Measurements from ENCODE around the gene AGXT.

The AGXT gene

GRCh38 chr2:240861547-240861946, 7.1 kb upstream of the AGXT start:
- TF ChIP-seq ZC3H10 (CRISPR knock-in tag; IDR thresholded peaks at IDR 0.05): no peak
- TF ChIP-seq ZNF70 (CRISPR knock-in tag; IDR thresholded peaks at IDR 0.05): no peak
- no peak for TF ChIP-seq CSDC2 (CRISPR knock-in tag; IDR thresholded peaks at IDR 0.05)
- no peak for TF ChIP-seq PPARA (CRISPR knock-in tag; IDR thresholded peaks at IDR 0.05; ENCODE audit: borderline replicate concordance)
- TF ChIP-seq ARNTL (CRISPR knock-in tag; IDR thresholded peaks at IDR 0.05; ENCODE audit: borderline replicate concordance, low read depth): no peak
- no peak for TF ChIP-seq ZNF8 (CRISPR knock-in tag; IDR thresholded peaks at IDR 0.05)
- no peak for TF ChIP-seq ISL1 (CRISPR knock-in tag; IDR thresholded peaks at IDR 0.05)
- TF ChIP-seq ZNF565 (CRISPR knock-in tag; conservative IDR thresholded peaks at IDR 0.05; ENCODE audit: low read depth): no peak
- no peak for TF ChIP-seq SNAI2 (CRISPR knock-in tag; IDR thresholded peaks at IDR 0.05)
- TF ChIP-seq, protein P1, sequence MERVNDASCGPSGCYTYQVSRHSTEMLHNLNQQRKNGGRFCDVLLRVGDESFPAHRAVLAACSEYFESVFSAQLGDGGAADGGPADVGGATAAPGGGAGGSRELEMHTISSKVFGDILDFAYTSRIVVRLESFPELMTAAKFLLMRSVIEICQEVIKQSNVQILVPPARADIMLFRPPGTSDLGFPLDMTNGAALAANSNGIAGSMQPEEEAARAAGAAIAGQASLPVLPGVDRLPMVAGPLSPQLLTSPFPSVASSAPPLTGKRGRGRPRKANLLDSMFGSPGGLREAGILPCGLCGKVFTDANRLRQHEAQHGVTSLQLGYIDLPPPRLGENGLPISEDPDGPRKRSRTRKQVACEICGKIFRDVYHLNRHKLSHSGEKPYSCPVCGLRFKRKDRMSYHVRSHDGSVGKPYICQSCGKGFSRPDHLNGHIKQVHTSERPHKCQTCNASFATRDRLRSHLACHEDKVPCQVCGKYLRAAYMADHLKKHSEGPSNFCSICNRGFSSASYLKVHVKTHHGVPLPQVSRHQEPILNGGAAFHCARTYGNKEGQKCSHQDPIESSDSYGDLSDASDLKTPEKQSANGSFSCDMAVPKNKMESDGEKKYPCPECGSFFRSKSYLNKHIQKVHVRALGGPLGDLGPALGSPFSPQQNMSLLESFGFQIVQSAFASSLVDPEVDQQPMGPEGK (CRISPR knock-in tag; IDR thresholded peaks at IDR 0.05; ENCODE audit: borderline replicate concordance): no peak
- no peak for ATAC-seq

DNA sequence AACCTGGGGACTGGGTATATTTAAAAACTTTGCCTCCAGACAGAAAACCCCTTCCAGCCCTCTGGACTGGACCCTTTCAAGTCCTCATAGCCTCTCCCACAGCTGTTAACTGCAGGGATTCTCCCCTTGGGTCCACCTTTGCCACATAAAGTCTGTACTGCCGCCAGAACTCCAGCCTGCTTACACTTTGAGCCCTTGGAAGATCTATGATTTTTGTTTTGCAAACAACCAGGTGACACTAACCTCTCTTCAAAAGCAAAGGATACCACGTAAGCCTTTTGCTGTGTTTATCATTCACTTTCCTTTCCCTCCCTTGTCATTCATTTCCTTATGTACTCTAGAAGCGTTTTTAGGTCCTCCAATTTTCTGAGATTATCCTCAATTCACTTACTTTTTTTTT, 4.1 kb upstream of the AGXT start:
- no peak for ATAC-seq
- TF ChIP-seq ZNF565 (CRISPR knock-in tag; conservative IDR thresholded peaks at IDR 0.05; ENCODE audit: low read depth) (no peak), RARB (CRISPR knock-in tag; IDR thresholded peaks at IDR 0.05) (no peak), TCF4 (CRISPR knock-in tag; IDR thresholded peaks at IDR 0.05; ENCODE audit: borderline replicate concordance) (no peak), SNAI2 (CRISPR knock-in tag; IDR thresholded peaks at IDR 0.05) (no peak)
- TF ChIP-seq, protein P2, sequence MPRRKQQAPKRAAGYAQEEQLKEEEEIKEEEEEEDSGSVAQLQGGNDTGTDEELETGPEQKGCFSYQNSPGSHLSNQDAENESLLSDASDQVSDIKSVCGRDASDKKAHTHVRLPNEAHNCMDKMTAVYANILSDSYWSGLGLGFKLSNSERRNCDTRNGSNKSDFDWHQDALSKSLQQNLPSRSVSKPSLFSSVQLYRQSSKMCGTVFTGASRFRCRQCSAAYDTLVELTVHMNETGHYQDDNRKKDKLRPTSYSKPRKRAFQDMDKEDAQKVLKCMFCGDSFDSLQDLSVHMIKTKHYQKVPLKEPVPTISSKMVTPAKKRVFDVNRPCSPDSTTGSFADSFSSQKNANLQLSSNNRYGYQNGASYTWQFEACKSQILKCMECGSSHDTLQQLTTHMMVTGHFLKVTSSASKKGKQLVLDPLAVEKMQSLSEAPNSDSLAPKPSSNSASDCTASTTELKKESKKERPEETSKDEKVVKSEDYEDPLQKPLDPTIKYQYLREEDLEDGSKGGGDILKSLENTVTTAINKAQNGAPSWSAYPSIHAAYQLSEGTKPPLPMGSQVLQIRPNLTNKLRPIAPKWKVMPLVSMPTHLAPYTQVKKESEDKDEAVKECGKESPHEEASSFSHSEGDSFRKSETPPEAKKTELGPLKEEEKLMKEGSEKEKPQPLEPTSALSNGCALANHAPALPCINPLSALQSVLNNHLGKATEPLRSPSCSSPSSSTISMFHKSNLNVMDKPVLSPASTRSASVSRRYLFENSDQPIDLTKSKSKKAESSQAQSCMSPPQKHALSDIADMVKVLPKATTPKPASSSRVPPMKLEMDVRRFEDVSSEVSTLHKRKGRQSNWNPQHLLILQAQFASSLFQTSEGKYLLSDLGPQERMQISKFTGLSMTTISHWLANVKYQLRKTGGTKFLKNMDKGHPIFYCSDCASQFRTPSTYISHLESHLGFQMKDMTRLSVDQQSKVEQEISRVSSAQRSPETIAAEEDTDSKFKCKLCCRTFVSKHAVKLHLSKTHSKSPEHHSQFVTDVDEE (CRISPR knock-in tag; IDR thresholded peaks at IDR 0.05): no peak

- ATAC-seq: no peak
Observed at GRCh38 chr2:240865391-240865790, 3.2 kb upstream of the AGXT start.

More at GRCh38 chr2:240865391-240865790, 3.2 kb upstream of the AGXT start:
- TF ChIP-seq ESRRG (CRISPR knock-in tag; IDR thresholded peaks at IDR 0.05): no peak
- TF ChIP-seq, protein P3, sequence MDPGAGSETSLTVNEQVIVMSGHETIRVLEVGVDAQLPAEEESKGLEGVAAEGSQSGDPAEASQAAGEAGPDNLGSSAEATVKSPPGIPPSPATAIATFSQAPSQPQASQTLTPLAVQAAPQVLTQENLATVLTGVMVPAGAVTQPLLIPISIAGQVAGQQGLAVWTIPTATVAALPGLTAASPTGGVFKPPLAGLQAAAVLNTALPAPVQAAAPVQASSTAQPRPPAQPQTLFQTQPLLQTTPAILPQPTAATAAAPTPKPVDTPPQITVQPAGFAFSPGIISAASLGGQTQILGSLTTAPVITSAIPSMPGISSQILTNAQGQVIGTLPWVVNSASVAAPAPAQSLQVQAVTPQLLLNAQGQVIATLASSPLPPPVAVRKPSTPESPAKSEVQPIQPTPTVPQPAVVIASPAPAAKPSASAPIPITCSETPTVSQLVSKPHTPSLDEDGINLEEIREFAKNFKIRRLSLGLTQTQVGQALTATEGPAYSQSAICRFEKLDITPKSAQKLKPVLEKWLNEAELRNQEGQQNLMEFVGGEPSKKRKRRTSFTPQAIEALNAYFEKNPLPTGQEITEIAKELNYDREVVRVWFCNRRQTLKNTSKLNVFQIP (CRISPR knock-in tag; IDR thresholded peaks at IDR 0.05; ENCODE audit: borderline replicate concordance, low read depth): no peak
- TF ChIP-seq GLIS3 (CRISPR knock-in tag; IDR thresholded peaks at IDR 0.05): no peak
- TF ChIP-seq ZNF565 (CRISPR knock-in tag; conservative IDR thresholded peaks at IDR 0.05; ENCODE audit: low read depth): no peak
- no peak for TF ChIP-seq TOX (CRISPR knock-in tag; IDR thresholded peaks at IDR 0.05; ENCODE audit: borderline replicate concordance)
- TF ChIP-seq PPARA (CRISPR knock-in tag; IDR thresholded peaks at IDR 0.05; ENCODE audit: borderline replicate concordance): no peak
- no peak for TF ChIP-seq RARB (CRISPR knock-in tag; IDR thresholded peaks at IDR 0.05)
- no peak for TF ChIP-seq ZNF8 (CRISPR knock-in tag; IDR thresholded peaks at IDR 0.05)
- TF ChIP-seq, protein P1 (CRISPR knock-in tag; IDR thresholded peaks at IDR 0.05; ENCODE audit: borderline replicate concordance): no peak
- TF ChIP-seq ARNTL (CRISPR knock-in tag; IDR thresholded peaks at IDR 0.05; ENCODE audit: borderline replicate concordance, low read depth): no peak
- TF ChIP-seq ZNF70 (CRISPR knock-in tag; IDR thresholded peaks at IDR 0.05): no peak
- no peak for TF ChIP-seq OSR1 (CRISPR knock-in tag; IDR thresholded peaks at IDR 0.05)
- TF ChIP-seq CSDC2 (CRISPR knock-in tag; IDR thresholded peaks at IDR 0.05): no peak
- TF ChIP-seq, protein P2 (CRISPR knock-in tag; IDR thresholded peaks at IDR 0.05): no peak
- TF ChIP-seq CREB5 (CRISPR knock-in tag; IDR thresholded peaks at IDR 0.05; ENCODE audit: low read depth): no peak
- no peak for TF ChIP-seq CSRNP3 (CRISPR knock-in tag; IDR thresholded peaks at IDR 0.05)
- no peak for TF ChIP-seq BACH2 (CRISPR knock-in tag; IDR thresholded peaks at IDR 0.05; ENCODE audit: borderline replicate concordance)
- no peak for TF ChIP-seq ISL1 (CRISPR knock-in tag; IDR thresholded peaks at IDR 0.05)
- no peak for TF ChIP-seq ZFP30 (CRISPR knock-in tag; IDR thresholded peaks at IDR 0.05)
- TF ChIP-seq TCF4 (CRISPR knock-in tag; IDR thresholded peaks at IDR 0.05; ENCODE audit: borderline replicate concordance): no peak
